H1 (cell line): ENCODE measurements around the gene DPYSL3. TPM values are rescaled to one million over a fixed set of nuclear protein-coding genes. Genes with fewer than 3 reads are reported as not detected.

Source experiments
- CTCF ChIA-PET: fragments of 300-600 bp; sonication (Branson Sonifier 250); formaldehyde crosslinking; loops from one replicate; lab custom pipeline; 2021; ENCODE audit not compliant: partially characterized antibody; lab: Charles Lee
- POLR2A ChIA-PET: fragments of 300-600 bp; sonication (Branson Sonifier 250); formaldehyde crosslinking; loops from one replicate; lab custom pipeline; 2021; ENCODE audit warnings: inconsistent platforms; ENCODE audit not compliant: partially characterized antibody; lab: Charles Lee
- DNase-seq, 2 experiments: peaks; one replicate each; pipeline versions ENCODE4 v3.0.0 to v3.0.0-alpha.2; 2010 to 2022; ENCODE audit warnings: low spot score in 2 of 2, low read depth in 1 of 2, mixed read lengths in 1 of 2
- FAIRE-seq: peaks from 2 replicates; lab custom pipeline; 2011; peaks lifted over from hg19 to GRCh38; lab: Jason Lieb, UNC
- H2AFZ ChIP-seq: 2 replicates; pipeline ENCODE4 v1.8.1; 2012; ENCODE audit warnings: low read length, inconsistent platforms
- H2AK5ac ChIP-seq: 2 replicates; pipeline ENCODE4 v1.6.1; 2013; ENCODE audit warnings: low read depth, low read length
- H2BK120ac ChIP-seq: replicated peaks from 2 replicates; pipeline ENCODE3; 2013; ENCODE audit warnings: low read depth, low read length, inconsistent platforms
- H2BK12ac ChIP-seq: 2 replicates; pipeline ENCODE4 v1.6.1; 2013; ENCODE audit warnings: low read depth, low read length
- H2BK15ac ChIP-seq: 2 replicates; pipeline ENCODE4 v1.6.1; 2013; ENCODE audit warnings: low read length
- H2BK20ac ChIP-seq: 2 replicates; pipeline ENCODE4 v1.6.1; 2013; ENCODE audit warnings: low read length
- H2BK5ac ChIP-seq: 2 replicates; pipeline ENCODE4 v1.6.1; 2013; ENCODE audit warnings: low read depth, low read length
- H3K14ac ChIP-seq: 2 replicates; pipeline ENCODE4 v1.6.1; 2013; ENCODE audit warnings: inconsistent platforms; ENCODE audit not compliant: insufficient read length
- H3K18ac ChIP-seq: 2 replicates; pipeline ENCODE4 v1.6.1; 2013; ENCODE audit warnings: low read length; ENCODE audit errors: extremely low read depth
- H3K23ac ChIP-seq: 2 replicates; pipeline ENCODE4 v1.6.1; 2013; ENCODE audit warnings: inconsistent platforms; ENCODE audit not compliant: insufficient read length
- H3K23me2 ChIP-seq: 2 replicates; pipeline ENCODE4 v1.6.1; 2013; ENCODE audit warnings: low read depth, low read length
- H3K27ac ChIP-seq: 2 replicates; pipeline ENCODE4 v1.6.1; 2011; ENCODE audit warnings: low read depth, low read length, inconsistent platforms
- H3K27me3 ChIP-seq, 4 experiments: replicated peaks in 1 of 4; 1 replicate in 1 of 4; 2 replicates in 3 of 4; pipeline versions ENCODE4 v1.6.1 to v1.8.1; 2011 to 2013; ENCODE audit warnings: low read length in 3 of 4, mild to moderate bottlenecking in 3 of 4, inconsistent platforms in 2 of 4, mixed read lengths in 2 of 4, moderate library complexity in 1 of 4; ENCODE audit not compliant: control insufficient read depth in 3 of 4, insufficient read depth in 3 of 4; ENCODE audit errors: extremely low read depth in 1 of 4
- H3K36me3 ChIP-seq, 4 experiments: 2 replicates each; pipeline versions ENCODE4 v1.6.1 to v1.8.1; 2011 to 2013; ENCODE audit warnings: mild to moderate bottlenecking in 4 of 4, low read length in 3 of 4, moderate library complexity in 2 of 4, control low read depth in 1 of 4, inconsistent platforms in 1 of 4; ENCODE audit not compliant: insufficient read depth in 4 of 4, control insufficient read depth in 2 of 4
- H3K4ac ChIP-seq: replicated peaks from 2 replicates; pipeline ENCODE3; 2013; ENCODE audit warnings: low read length, low read depth, mixed read lengths, inconsistent platforms; ENCODE audit not compliant: insufficient read length
- H3K4me1 ChIP-seq, 4 experiments: replicated peaks in 1 of 4; 1 replicate in 1 of 4; 2 replicates in 3 of 4; pipeline versions ENCODE4 v1.6.1 to v1.8.1; 2011 to 2013; ENCODE audit warnings: low read length in 3 of 4, inconsistent platforms in 2 of 4, mixed read lengths in 1 of 4; ENCODE audit not compliant: insufficient read depth in 4 of 4, control insufficient read depth in 3 of 4
- H3K4me2 ChIP-seq, 2 experiments: 2 replicates each; pipeline versions ENCODE4 v1.6.1 to v1.8.1; 2011 to 2013; ENCODE audit warnings: low read depth in 2 of 2, low read length in 2 of 2, control low read depth in 1 of 2, inconsistent platforms in 1 of 2, mild to moderate bottlenecking in 1 of 2; ENCODE audit not compliant: insufficient read depth in 1 of 2
- H3K4me3 ChIP-seq, 4 experiments: fragments of 200-600, 300-600 bp in 1 of 4; sonication (generic), shearing (Covaris generic), sonication (Bioruptor Twin) in 1 of 4; 2 replicates each; pipeline versions ENCODE4 v1.5.1 to v1.8.1; 2011 to 2016; ENCODE audit warnings: low read length in 4 of 4, low read depth in 3 of 4, control low read depth in 2 of 4, inconsistent platforms in 2 of 4, mild to moderate bottlenecking in 2 of 4, mixed read lengths in 1 of 4, moderate library complexity in 1 of 4; ENCODE audit not compliant: insufficient read depth in 2 of 4; ENCODE audit errors: extremely low read depth in 1 of 4
- H3K56ac ChIP-seq: replicated peaks from 2 replicates; pipeline ENCODE3; 2013; ENCODE audit warnings: low read depth, mild to moderate bottlenecking, mixed read lengths, low read length, inconsistent platforms; ENCODE audit not compliant: insufficient read length
- H3K79me1 ChIP-seq: 2 replicates; pipeline ENCODE4 v1.6.1; 2013; ENCODE audit warnings: low read depth, low read length, control low read depth
- H3K79me2 ChIP-seq, 2 experiments: 2 replicates each; pipeline versions ENCODE4 v1.6.1 to v1.8.1; 2012 to 2013; ENCODE audit warnings: low read length in 2 of 2, mild to moderate bottlenecking in 2 of 2, inconsistent platforms in 1 of 2; ENCODE audit not compliant: insufficient read depth in 2 of 2, control insufficient read depth in 1 of 2
- H3K9ac ChIP-seq, 4 experiments: replicated peaks in 1 of 4; 1 replicate in 1 of 4; 2 replicates in 3 of 4; pipeline versions ENCODE4 v1.6.1 to v1.8.1; 2011 to 2013; ENCODE audit warnings: low read depth in 3 of 4, low read length in 3 of 4, control low read depth in 2 of 4, mild to moderate bottlenecking in 2 of 4, moderate library complexity in 2 of 4, inconsistent platforms in 1 of 4; ENCODE audit errors: extremely low read depth in 1 of 4
- H3K9me3 ChIP-seq, 2 experiments: 2 replicates each; pipeline versions ENCODE4 v1.6.1 to v1.8.1; 2012 to 2013; ENCODE audit warnings: mild to moderate bottlenecking in 2 of 2, moderate library complexity in 2 of 2, control low read depth in 1 of 2, inconsistent platforms in 1 of 2, low read depth in 1 of 2, low read length in 1 of 2, mixed read lengths in 1 of 2; ENCODE audit not compliant: insufficient read depth in 2 of 2
- H4K20me1 ChIP-seq, 2 experiments: replicated peaks in 1 of 2; 2 replicates each; pipeline versions ENCODE3 to v1.8.1; 2011 to 2013; ENCODE audit warnings: inconsistent platforms in 2 of 2, low read length in 2 of 2, mild to moderate bottlenecking in 1 of 2; ENCODE audit not compliant: insufficient read depth in 2 of 2, control insufficient read depth in 1 of 2
- H4K5ac ChIP-seq: 2 replicates; pipeline ENCODE4 v1.6.1; 2013; ENCODE audit warnings: low read length, low read depth, mixed read lengths, inconsistent platforms; ENCODE audit not compliant: insufficient read length
- H4K8ac ChIP-seq: 2 replicates; pipeline ENCODE4 v1.8.0; 2013; ENCODE audit warnings: mild to moderate bottlenecking, moderate library complexity, low read length, inconsistent platforms; ENCODE audit not compliant: insufficient read depth; ENCODE audit errors: extremely low read depth
- H4K91ac ChIP-seq: replicated peaks from 2 replicates; pipeline ENCODE3; 2013; ENCODE audit warnings: low read length, mixed read lengths, inconsistent platforms; ENCODE audit not compliant: insufficient read length
- BRCA1 ChIP-seq: IDR thresholded peaks from 2 replicates; pipeline ENCODE4 v1.6.1; 2012; ENCODE audit warnings: low read depth, low read length, improper control_type of control experiment
- FOSL1 ChIP-seq: IDR thresholded peaks from 2 replicates; pipeline ENCODE4 v1.6.1; 2011; ENCODE audit warnings: mild to moderate bottlenecking, low read depth, low read length, moderate library complexity; ENCODE audit not compliant: insufficient read depth
- KDM4A ChIP-seq: IDR thresholded peaks from one replicate; pipeline ENCODE4 v1.7.1; 2012; ENCODE audit warnings: low read depth, mild to moderate bottlenecking, moderate library complexity, low read length, inconsistent platforms; ENCODE audit not compliant: severe bottlenecking
- RAD21 ChIP-seq, 2 experiments: IDR thresholded peaks in 1 of 2; conservative IDR thresholded peaks in 1 of 2; 2 replicates each; pipeline ENCODE4 v1.6.1; 2011; ENCODE audit warnings: low read depth in 2 of 2, low read length in 2 of 2, improper control_type of control experiment in 1 of 2, inconsistent platforms in 1 of 2, mild to moderate bottlenecking in 1 of 2, moderate library complexity in 1 of 2
- RXRA ChIP-seq: IDR thresholded peaks from 2 replicates; pipeline ENCODE4 v1.6.1; 2011; ENCODE audit warnings: low read depth, mild to moderate bottlenecking, low read length, moderate library complexity; ENCODE audit not compliant: insufficient read depth
- TBP ChIP-seq: IDR thresholded peaks from 2 replicates; pipeline ENCODE4 v1.6.1; 2011; ENCODE audit warnings: low read depth, low read length, improper control_type of control experiment
- ZNF274 ChIP-seq: IDR thresholded peaks from 2 replicates; pipeline ENCODE4 v1.7.0; 2012; ENCODE audit warnings: low read length, borderline replicate concordance; ENCODE audit errors: extremely low read depth
- WGBS, 2 experiments: shearing (Covaris generic) in 1 of 2; methylation state at CpG; one replicate each; pipeline versions ENCODE4 v1.1.6 to v1.1.7; 2013 to 2015; ENCODE audit warnings: low lambda C conversion rate in 2 of 2, mixed read lengths in 2 of 2, inconsistent platforms in 1 of 2, low coverage in 1 of 2, missing lambda C conversion rate in 1 of 2; ENCODE audit not compliant: insufficient replicate concordance in 2 of 2, insufficient coverage in 1 of 2, insufficient read length in 1 of 2; ENCODE audit errors: extremely low coverage in 1 of 2, missing lambda C conversion rate in 1 of 2; 5-methylcytosine and 5-hydroxymethylcytosine counted together
- long read RNA-seq, 2 experiments: library from RNA in 1 of 2; library from capped mRNA in 1 of 2; stranded (forward); transcript quantifications; one replicate each; pipeline ENCODE4 v2.0.0, GENCODE V29; 2021; ENCODE audit warnings: inconsistent platforms in 1 of 2
- polyA minus RNA-seq, 3 experiments: library from RNA; depleted of rRNA, polyadenylated mRNA; stranded (reverse); fragments of >200 nt; gene quantifications; 1 replicate in 2 of 3; 2 replicates in 1 of 3; pipeline ENCODE4 v1.2.3, GENCODE V29; 2011
- polyA plus RNA-seq, 7 experiments: library from polyadenylated mRNA; depleted of rRNA in 3 of 7; stranded (reverse) in 5 of 7; unstranded in 2 of 7; fragments of >200 nt in 5 of 7; fragments of 200-250 nt in 2 of 7; gene quantifications; 1 replicate in 5 of 7; 2 replicates in 1 of 7; 4 replicates in 1 of 7; pipeline versions ENCODE4 v1.2.1 to v1.2.3, GENCODE V29; 2011 to 2013; ENCODE audit warnings: missing spikeins in 2 of 7, mixed read lengths in 2 of 7
- total RNA-seq: library from RNA; stranded (reverse); fragmentation: NEBNext Ultra II Directional; extraction: Animal tissue kit (Norgen Biotek cat#: 25700); gene quantifications from 2 replicates; pipeline ENCODE4 v1.2.1, GENCODE V29; 2021

DPYSL3 gene
- 385 and 387 TPM in 2 replicates for total RNA-seq
- 268 and 379 TPM in 2 replicates for polyA plus RNA-seq (2011; rRNA removed)
- 317 TPM for polyA plus RNA-seq (2011; cell fraction: cytosol; rRNA removed)
- 677 TPM for polyA plus RNA-seq (2011; cell fraction: nucleus; rRNA removed)
- polyA plus RNA-seq (2012, experiment 1 of 2), result 326 to 382 TPM (median 347 TPM) in 4 replicates
- 81.6 TPM for polyA plus RNA-seq (2012, experiment 2 of 2)
- 177 TPM for polyA plus RNA-seq (2013, experiment 1 of 2)
- 173 TPM for polyA plus RNA-seq (2013, experiment 2 of 2)
- 603 and 732 TPM in 2 replicates for polyA minus RNA-seq (2011; rRNA and poly(A)+ RNA removed)
- 438 TPM for polyA minus RNA-seq (2011; cell fraction: cytosol; rRNA and poly(A)+ RNA removed)
- 284 TPM for polyA minus RNA-seq (2011; cell fraction: nucleus; rRNA and poly(A)+ RNA removed)
- long read RNA-seq, experiment 1, full-length matches to known transcripts, result 52 of 538 reads
- long read RNA-seq, experiment 1, partial matches to known transcripts, result 108 of 538 reads
- long read RNA-seq, experiment 1, other reads (novel, unspliced or antisense), result 378 of 538 reads
- long read RNA-seq, experiment 2, full-length matches to known transcripts, result 19 of 72 reads
- long read RNA-seq, experiment 2, partial matches to known transcripts, result 38 of 72 reads
- long read RNA-seq, experiment 2, other reads (novel, unspliced or antisense), result 15 of 72 reads

- Histone ChIP-seq H3K27ac (peak within 1 kb of the TSS; percentile 68; the same call in 1 of the 2 replicates), H3K4me3 (peak within 1 kb of the TSS; percentile 70 to 96 (median 90))
- TF ChIP-seq BRCA1 (no peak), TBP (peak; percentile 84), ZNF274 (no peak), RXRA (no peak), KDM4A (peak; percentile 89), FOSL1 (no peak), RAD21 (IDR thresholded peaks at IDR 0.05 in 1 of 2, conservative IDR thresholded peaks at IDR 0.05 in 1 of 2; ENCODE audit: low read depth in 2 of 2, low read length in 2 of 2) (peak; percentile 40 to 48)
Observed at GRCh38 chr5:147509710-147510651, at the start of gene DPYSL3. DPYSL3 (minus strand) TSS chr5:147510068; CDS start chr5:147509858, 210 bp downstream.

More at GRCh38 chr5:147509710-147510651, at the start of gene DPYSL3:
- Histone ChIP-seq H3K56ac (peak within 1 kb of the TSS; percentile 94), H4K91ac (peak within 1 kb of the TSS; percentile 97), H2BK120ac (peak within 1 kb of the TSS; percentile 68), H2AFZ (peak within 1 kb of the TSS; percentile 96), H3K4me2 (peak within 1 kb of the TSS; percentile 86 to 99), H3K9me3 (no peaks in the 10 kb centered on the region), H2BK20ac (peak within 1 kb of the TSS; percentile 88), H2BK15ac (peak within 1 kb of the TSS; percentile 93), H3K4ac (peak within 1 kb of the TSS; percentile 55), H3K79me1 (no peaks in the 10 kb centered on the region), H3K79me2 (peaks cover 3 to 42% of the 10 kb centered on the region in 2 experiments; a peak in 3 of 4 replicates), H4K20me1 (no peaks in the 10 kb centered on the region), H3K23me2 (peaks cover 16% of the 10 kb centered on the region), H3K14ac (no peak within 1 kb of the TSS), H2AK5ac (no peak within 1 kb of the TSS), H2BK5ac (peak within 1 kb of the TSS; percentile 74; the same call in 1 of the 2 replicates), H3K23ac (no peak within 1 kb of the TSS), H4K8ac (peak within 1 kb of the TSS; percentile 69), H2BK12ac (peak within 1 kb of the TSS; percentile 80), H3K27me3 (peaks cover 2 to 13% (median 12%) of the 10 kb centered on the region in 4 experiments; a peak in 5 of 7 replicates), H3K18ac (peak within 1 kb of the TSS; percentile 94), H3K4me1 (peaks cover 3 to 11% (median 5%) of the 10 kb centered on the region in 4 experiments; a peak in 5 of 7 replicates), H3K9ac (peak within 1 kb of the TSS; percentile 63 to 82 (median 74)), H3K36me3 (no peaks in the 10 kb centered on the region), H4K5ac (peak within 1 kb of the TSS; percentile 70)
- POLR2A ChIA-PET, result interaction anchor here (1.0 to 2.2 kb wide), 8 partner anchors 19 to 69 kb away, joined by 3 to 6 read pairs (median 4); no protein-coding TSS in a partner anchor
- FAIRE-seq, result peak; percentile 28
- 8% methylated on average over 53 of the region's 66 CpGs; no CpG with 5 or more reads in 1 of the 2 experiments for WGBS, 2 experiments
- peak; percentile 44 to 84 for DNase-seq
- CTCF ChIA-PET, result interaction anchor here (0.7 to 5.1 kb wide), 14 partner anchors 10 to 66 kb away, joined by 3 to 33 read pairs (median 5); no protein-coding TSS in a partner anchor
